GM19099 (cell line): ENCODE data around the gene OSBPL2.

Source experiments
- POLR2A ChIP-seq: IDR thresholded peaks from 3 replicates; pipeline ENCODE4 v1.6.1; 2011; ENCODE audit warnings: low read depth; ENCODE audit not compliant: insufficient read length; ENCODE audit errors: extremely low read depth

OSBPL2 gene

GRCh38 chr20:62317167-62317655, 78.9 kb downstream of the OSBPL2 start:
- no peak for TF ChIP-seq POLR2A

- no peak for TF ChIP-seq POLR2A
Observed at GRCh38 chr20:62318400-62319345, 80.4 kb downstream of the OSBPL2 start.

- no peak for TF ChIP-seq POLR2A
Observed at GRCh38 chr20:62319346-62319909, 81.1 kb downstream of the OSBPL2 start.

DNA sequence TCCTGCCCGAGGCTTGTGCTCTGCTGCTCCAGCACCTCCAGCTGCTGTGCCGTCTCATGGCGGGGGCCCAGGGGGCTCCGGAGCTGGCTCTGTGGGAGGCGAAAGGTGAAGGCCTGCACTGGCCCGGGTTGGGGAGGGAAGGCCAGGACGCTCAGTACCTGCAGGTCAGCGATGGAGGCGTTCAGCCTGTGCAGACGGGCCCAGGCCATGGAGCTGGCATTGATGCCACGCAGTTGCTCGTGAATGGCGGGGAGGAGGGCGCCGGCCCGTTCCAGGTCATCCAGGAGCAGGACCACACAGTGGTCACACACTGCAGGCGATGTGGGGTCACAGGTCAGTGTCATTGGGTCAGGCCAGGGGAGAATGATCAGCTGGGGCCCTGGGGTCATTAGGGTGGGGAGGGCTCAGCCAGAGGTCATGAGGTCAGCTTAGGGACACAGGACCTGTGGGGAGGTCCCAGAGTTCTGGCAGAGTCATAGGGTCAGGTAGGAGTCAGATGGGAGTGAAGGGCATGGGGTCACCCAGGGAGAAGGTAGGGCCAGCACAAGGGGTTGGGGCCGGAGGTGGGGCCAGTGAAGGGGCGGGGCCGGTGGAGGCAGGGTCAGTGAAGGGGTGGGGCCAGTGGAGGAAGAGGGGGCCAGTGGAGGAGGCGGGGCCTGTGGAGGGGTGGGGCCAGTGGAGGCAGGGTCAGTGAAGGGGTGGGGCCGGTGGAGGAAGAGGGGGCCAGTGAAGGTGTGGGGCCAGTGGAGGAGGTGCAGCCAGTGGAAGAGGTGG, 82.4 kb downstream of the OSBPL2 start:
- TF ChIP-seq POLR2A = no peak

DNA sequence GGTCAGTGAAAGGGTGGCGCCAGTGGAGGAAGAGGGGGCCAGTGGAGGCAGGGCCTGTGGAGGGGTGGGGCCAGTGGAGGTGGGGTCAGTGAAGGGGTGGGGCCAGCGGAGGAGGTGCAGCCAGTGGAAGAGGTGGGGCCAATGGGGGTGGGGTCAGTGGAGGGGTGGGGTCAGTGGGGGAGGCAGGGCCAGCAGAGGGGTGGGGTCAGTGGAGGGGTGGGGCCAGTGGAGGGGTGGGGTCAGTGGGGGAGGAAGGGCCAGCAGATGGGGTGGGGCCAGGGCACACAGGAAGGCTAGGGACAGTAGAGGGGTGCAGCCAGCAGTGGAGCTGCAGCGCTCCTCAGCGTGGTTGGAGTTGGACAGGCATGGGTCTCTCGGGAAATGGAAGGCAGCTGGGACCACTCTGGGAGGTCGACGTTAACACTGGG, 83.2 kb downstream of the OSBPL2 start:
- no peak for TF ChIP-seq POLR2A

DNA sequence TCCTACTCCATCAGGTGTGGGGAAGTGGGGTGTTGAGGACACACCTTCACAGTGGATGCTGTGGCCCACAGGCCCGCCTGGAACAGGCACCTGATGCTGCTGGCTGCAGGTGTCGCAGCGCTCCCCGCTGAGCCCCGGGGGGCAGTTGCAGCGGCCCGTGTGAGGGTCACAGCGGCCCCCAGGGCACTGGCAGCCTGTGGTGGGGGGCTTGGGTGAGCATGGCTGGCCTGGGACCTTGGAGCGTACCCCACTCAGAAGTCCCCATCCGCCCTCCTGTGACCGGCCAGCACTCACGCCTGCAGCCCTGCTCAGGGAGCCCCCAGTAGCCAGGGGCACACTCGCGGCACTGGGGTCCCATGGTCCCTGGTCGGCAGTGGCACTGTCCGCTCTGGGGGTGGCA, 83.7 kb downstream of the OSBPL2 start:
- no peak for TF ChIP-seq POLR2A

GRCh38 chr20:62322492-62323041, 84.2 kb downstream of the OSBPL2 start:
- TF ChIP-seq POLR2A = no peak

- TF ChIP-seq POLR2A = no peak
Observed at GRCh38 chr20:62323146-62323979, 85.0 kb downstream of the OSBPL2 start.

DNA sequence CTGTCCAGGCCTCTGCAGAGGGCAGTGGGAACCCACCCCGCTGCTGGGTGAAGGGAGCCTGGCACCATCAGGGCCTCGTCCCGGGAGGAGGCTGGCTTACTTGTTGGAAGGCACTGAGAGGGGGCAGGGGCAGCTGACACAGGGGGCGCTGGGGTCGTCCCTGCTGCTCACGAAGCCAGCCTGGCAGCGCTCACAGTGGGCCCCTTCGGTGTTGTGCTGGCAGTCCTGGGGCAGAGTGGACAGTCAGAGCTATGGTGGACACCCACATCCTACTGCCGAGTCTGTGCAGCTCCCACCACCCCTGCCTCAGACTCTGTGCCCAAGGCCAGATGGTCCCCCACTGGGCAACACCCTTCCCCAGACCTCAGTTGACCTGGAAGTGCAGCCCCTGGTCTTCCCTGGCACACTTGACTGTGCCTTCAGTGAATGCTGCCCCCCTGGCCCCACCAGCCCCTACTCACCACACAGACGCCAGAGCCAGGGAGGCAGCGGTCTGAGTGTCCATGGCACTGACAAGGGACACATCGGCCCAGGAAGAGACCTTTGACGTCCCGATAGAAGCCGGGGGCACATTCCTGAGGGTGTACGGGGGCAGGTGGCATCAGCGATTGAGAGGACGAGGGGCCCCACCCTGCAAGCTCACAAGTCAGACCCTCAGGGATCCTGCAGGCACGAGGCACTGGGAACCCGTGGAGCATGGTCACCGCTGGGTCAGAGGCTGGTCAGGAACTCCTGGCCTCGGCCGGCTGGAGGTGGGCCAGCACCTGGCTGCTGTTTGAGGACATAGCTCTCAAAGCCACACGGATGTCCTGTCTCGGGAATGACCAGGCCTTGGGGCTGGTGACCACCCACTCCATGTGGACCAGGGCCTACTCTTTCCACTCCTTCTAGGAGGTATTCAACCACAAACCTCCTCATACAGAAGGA, 85.9 kb downstream of the OSBPL2 start:
- TF ChIP-seq POLR2A = no peak

DNA sequence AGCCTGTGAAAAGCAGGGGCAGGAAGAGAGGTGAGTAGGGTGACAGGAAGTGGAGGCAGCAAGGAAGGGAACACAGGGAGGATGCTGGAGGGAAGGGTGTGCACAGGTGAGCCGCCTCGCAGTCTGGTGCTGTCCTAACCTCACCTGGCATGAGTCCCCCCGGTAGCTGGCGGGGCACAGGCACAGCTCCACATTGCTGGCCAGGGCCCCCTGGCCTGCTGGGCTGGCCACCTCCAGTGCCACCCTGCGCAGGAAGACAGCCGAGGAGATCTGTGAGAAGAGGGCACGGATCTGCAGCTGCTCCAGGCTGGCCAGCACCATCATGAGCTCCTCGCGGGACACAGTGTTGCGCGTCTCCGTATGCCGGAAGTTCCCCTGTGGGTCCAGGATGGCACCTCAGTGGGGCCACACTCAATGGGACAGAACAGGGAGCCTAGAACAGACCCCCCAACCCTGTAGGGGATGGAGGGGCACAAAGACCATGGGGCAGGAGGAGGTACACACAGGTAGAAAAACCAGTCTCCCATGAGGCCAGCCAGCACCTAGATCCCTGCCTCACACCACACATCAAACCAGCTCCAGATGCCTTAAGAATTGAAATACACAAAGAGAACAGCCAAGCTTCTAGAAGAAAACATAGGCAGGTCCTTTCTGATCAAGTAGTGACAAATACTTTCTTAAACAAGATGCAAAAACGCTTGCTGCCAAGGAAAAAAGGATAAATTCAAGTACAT, 87.0 kb downstream of the OSBPL2 start:
- TF ChIP-seq POLR2A = no peak

DNA sequence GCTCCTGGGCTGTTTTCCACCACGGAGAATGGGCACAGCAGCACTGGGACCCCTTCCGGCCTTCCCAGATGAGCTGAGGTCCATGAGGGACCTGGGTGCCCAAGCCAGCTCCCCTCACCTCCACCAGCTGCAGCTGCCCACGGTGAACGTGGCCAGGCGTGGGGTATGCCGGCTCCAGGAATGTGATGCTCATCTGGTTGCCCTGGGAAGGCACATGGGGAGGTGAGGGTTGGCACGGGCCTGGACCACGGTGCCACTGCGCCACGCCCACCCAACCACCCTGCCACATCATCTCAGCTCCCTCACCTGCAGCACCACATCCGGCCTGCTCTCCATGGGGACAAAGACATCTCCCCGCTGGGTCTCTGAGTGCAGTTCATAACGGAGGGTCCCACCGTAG, 88.2 kb downstream of the OSBPL2 start:
- TF ChIP-seq POLR2A = no peak

GRCh38 chr20:62326959-62327725, 88.8 kb downstream of the OSBPL2 start:
- no peak for TF ChIP-seq POLR2A
